HepG2 (cell line): ENCODE measurements around the gene SLC10A1. TPM values are rescaled to one million over a fixed set of nuclear protein-coding genes. Genes with fewer than 3 reads are reported as not detected.

ENCODE experiments used
- ATM ChIP-seq: fragments of 450-650 bp; IDR thresholded peaks from 2 replicates; pipeline ENCODE4 v1.7.1; 2017; ENCODE audit warnings: mild to moderate bottlenecking, borderline replicate concordance
- DDIT3 ChIP-seq: sonication (generic); formaldehyde crosslinking; IDR thresholded peaks from 2 replicates; pipeline ENCODE4 v1.4.0; 2020; ENCODE audit warnings: mild to moderate bottlenecking, missing genetic modification reagents
- DNMT1 ChIP-seq: sonication (generic); formaldehyde crosslinking; IDR thresholded peaks from 2 replicates; pipeline ENCODE4 v1.5.1; 2020; ENCODE audit warnings: mild to moderate bottlenecking, missing genetic modification reagents
- ETS1 ChIP-seq: sonication (generic); formaldehyde crosslinking; IDR thresholded peaks from 2 replicates; pipeline ENCODE4 v1.4.0; 2020; ENCODE audit warnings: missing genetic modification reagents
- GFI1 ChIP-seq: sonication (generic); formaldehyde crosslinking; IDR thresholded peaks from 2 replicates; pipeline ENCODE4 v1.5.0; 2020; ENCODE audit warnings: missing genetic modification reagents, mild to moderate bottlenecking, borderline replicate concordance
- GTF3A ChIP-seq: sonication (generic); formaldehyde crosslinking; conservative IDR thresholded peaks from 2 replicates; pipeline ENCODE4 v1.4.0; 2020; ENCODE audit warnings: mild to moderate bottlenecking, missing genetic modification reagents
- NFE2L1 ChIP-seq: sonication (generic); formaldehyde crosslinking; IDR thresholded peaks from 2 replicates; pipeline ENCODE4 v1.4.0; 2020; ENCODE audit warnings: missing genetic modification reagents, mild to moderate bottlenecking, borderline replicate concordance
- NFYC ChIP-seq: IDR thresholded peaks from 2 replicates; pipeline ENCODE4 v1.6.1; 2016; ENCODE audit warnings: missing genetic modification reagents, missing compliant biosample characterization
- PAXIP1 ChIP-seq: sonication (generic); formaldehyde crosslinking; conservative IDR thresholded peaks from 2 replicates; pipeline ENCODE4 v1.4.0; 2020; ENCODE audit warnings: mild to moderate bottlenecking, missing genetic modification reagents, moderate library complexity
- POLR2G ChIP-seq: fragments of 200-400 bp; formaldehyde crosslinking; IDR thresholded peaks from 2 replicates; pipeline ENCODE4 v1.6.1; 2018; ENCODE audit warnings: mild to moderate bottlenecking, low read depth, low read length, moderate library complexity
- SAP130 ChIP-seq: IDR thresholded peaks from 2 replicates; pipeline ENCODE4 v1.6.1; 2016; ENCODE audit warnings: low read depth
- SPEN ChIP-seq: sonication (generic); formaldehyde crosslinking; IDR thresholded peaks from 2 replicates; pipeline ENCODE4 v1.5.1; 2020; ENCODE audit warnings: low read depth, mild to moderate bottlenecking, missing genetic modification reagents
- THAP11 ChIP-seq: IDR thresholded peaks from 2 replicates; pipeline ENCODE4 v1.6.1; 2016; ENCODE audit warnings: missing biosample characterization, missing genetic modification reagents
- ZBTB3 ChIP-seq: sonication (generic); formaldehyde crosslinking; IDR thresholded peaks from 2 replicates; pipeline ENCODE4 v1.4.0; 2020; ENCODE audit warnings: low read depth, mild to moderate bottlenecking, moderate library complexity, missing genetic modification reagents, borderline replicate concordance
- ZBTB7A ChIP-seq: sonication (generic); formaldehyde crosslinking; IDR thresholded peaks from 2 replicates; pipeline ENCODE4 v1.8.0; 2022; ENCODE audit warnings: mild to moderate bottlenecking, missing genetic modification reagents
- ZFP90 ChIP-seq: sonication (generic); formaldehyde crosslinking; IDR thresholded peaks from 2 replicates; pipeline ENCODE4 v1.8.0; 2022; ENCODE audit warnings: missing genetic modification reagents, mild to moderate bottlenecking, inconsistent platforms, borderline replicate concordance
- ZFY ChIP-seq: sonication (generic); formaldehyde crosslinking; IDR thresholded peaks from 2 replicates; pipeline ENCODE4 v1.4.0; 2020; ENCODE audit warnings: missing genetic modification reagents
- ZMAT5 ChIP-seq: sonication (generic); formaldehyde crosslinking; IDR thresholded peaks from 2 replicates; pipeline ENCODE4 v1.5.0; 2020; ENCODE audit warnings: mild to moderate bottlenecking, low read depth, missing genetic modification reagents, borderline replicate concordance
- ZNF136 ChIP-seq: sonication (generic); formaldehyde crosslinking; IDR thresholded peaks from 2 replicates; pipeline ENCODE4 v1.8.1; 2022; ENCODE audit warnings: low read depth, mild to moderate bottlenecking, moderate library complexity, missing genetic modification reagents
- ZNF362 ChIP-seq: sonication (generic); formaldehyde crosslinking; IDR thresholded peaks from 2 replicates; pipeline ENCODE4 v1.4.0; 2020; ENCODE audit warnings: missing genetic modification reagents, mild to moderate bottlenecking, borderline replicate concordance
- ZNF891 ChIP-seq: sonication (generic); formaldehyde crosslinking; IDR thresholded peaks from 2 replicates; pipeline ENCODE4 v1.5.0; 2020; ENCODE audit warnings: mild to moderate bottlenecking, missing genetic modification reagents
- polyA plus RNA-seq, 8 experiments: library from polyadenylated mRNA; depleted of rRNA in 3 of 8; stranded (reverse) in 7 of 8; unstranded in 1 of 8; fragments of >200 nt; fragmentation: Illumina TruSeq in 4 of 8; extraction: Trizol in 4 of 8; gene quantifications; 2 replicates each; pipeline versions ENCODE4 v1.2.1 to v1.2.3, GENCODE V29; 2011 to 2016; ENCODE audit warnings: low read depth in 4 of 8, missing spikeins in 1 of 8, mixed read lengths in 1 of 8; ENCODE audit not compliant: insufficient read depth in 1 of 8
- total RNA-seq, 5 experiments: library from RNA; depleted of rRNA; stranded (reverse); fragments of >200 nt; fragmentation: Illumina TruSeq; extraction: Trizol; gene quantifications; 2 replicates each; pipeline ENCODE4 v1.2.3, GENCODE V29; 2016; ENCODE audit warnings: low read depth in 1 of 5

The SLC10A1 gene
- total and polyA plus RNA-seq, 2 of the 13 experiments (the other 11 are each of a cell fraction or from before 2014, with no cell fraction given) = 0.17 TPM; not detected in 1

GRCh38 chr14:69726761-69727511, 70.1 kb downstream of the SLC10A1 start (continued):
- no peak for TF ChIP-seq ETS1 (CRISPR knock-in tag)
- 0 out of 2 replicates have a peak, but pooled peaks have one; percentile 23 for TF ChIP-seq PAXIP1 (CRISPR knock-in tag)
- TF ChIP-seq DDIT3 (CRISPR knock-in tag) = no peak
- TF ChIP-seq ZBTB3 (CRISPR knock-in tag) = no peak
- no peak for TF ChIP-seq ATM
- peak; percentile 56 for TF ChIP-seq THAP11
- 0 out of 2 replicates have a peak, but pooled peaks have one; percentile 27 for TF ChIP-seq SAP130 (CRISPR knock-in tag)
- TF ChIP-seq NFYC (CRISPR knock-in tag) = no peak
- no peak for TF ChIP-seq GTF3A (CRISPR knock-in tag)
- TF ChIP-seq DNMT1 = 0 out of 2 replicates have a peak, but pooled peaks have one; percentile 84
- no peak for TF ChIP-seq NFE2L1 (CRISPR knock-in tag)
- TF ChIP-seq ZNF136 = 0 out of 2 replicates have a peak, but pooled peaks have one; percentile 50
- TF ChIP-seq SPEN (CRISPR knock-in tag) = peak; percentile 64; the same call in 1 of the 2 replicates
- TF ChIP-seq ZFY (CRISPR knock-in tag) = peak; percentile 55; the same call in 1 of the 2 replicates
- TF ChIP-seq GFI1 (CRISPR knock-in tag) = no peak
- no peak for TF ChIP-seq POLR2G
- TF ChIP-seq ZNF891 (CRISPR knock-in tag) = peak; percentile 80
- peak; percentile 42; the same call in 1 of the 2 replicates for TF ChIP-seq ZBTB7A
- no peak for TF ChIP-seq ZFP90 (CRISPR knock-in tag)
- no peak for TF ChIP-seq ZMAT5 (CRISPR knock-in tag)
- TF ChIP-seq ZNF362 = no peak
